ENCODE measurements around the gene RFFL.

Gene RFFL

DNA sequence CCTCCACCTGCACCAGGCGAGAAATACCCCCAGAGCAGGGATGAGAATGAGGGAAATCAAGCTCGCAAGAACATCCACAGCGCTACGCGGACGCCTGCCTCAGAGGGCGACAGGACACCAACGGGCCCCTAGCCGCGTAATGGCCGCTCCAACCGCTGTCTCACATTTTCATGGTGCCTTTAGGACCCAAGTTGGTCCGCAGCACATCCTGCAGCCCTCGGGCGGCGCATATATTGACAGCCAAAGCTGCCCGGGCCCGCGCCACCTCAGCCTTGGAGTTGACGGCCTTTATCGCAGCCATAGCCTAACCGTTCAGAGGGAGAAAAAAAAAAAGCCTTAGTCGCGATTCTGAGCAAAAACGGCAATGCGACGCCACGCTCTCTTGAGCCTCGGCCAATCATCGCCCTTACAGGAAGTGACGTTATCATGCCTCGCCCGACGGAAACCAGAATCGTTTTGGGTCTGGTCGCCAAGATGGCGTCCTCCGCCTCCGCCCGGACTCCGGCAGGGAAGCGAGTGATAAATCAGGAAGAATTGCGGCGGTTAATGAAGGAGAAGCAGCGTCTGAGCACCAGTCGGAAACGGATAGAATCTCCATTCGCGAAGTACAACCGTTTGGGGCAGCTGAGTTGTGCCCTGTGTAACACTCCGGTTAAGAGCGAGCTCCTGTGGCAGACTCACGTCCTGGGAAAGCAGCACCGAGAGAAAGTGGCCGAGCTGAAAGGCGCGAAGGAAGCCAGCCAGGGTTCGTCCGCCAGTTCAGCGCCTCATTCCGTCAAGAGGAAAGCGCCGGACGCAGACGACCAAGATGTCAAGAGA, 102.2 kb downstream of the RFFL start, which contains the start of the genes CCT6B and ZNF830:
Gene CCT6B (minus strand): TSS at position 368 of the 819 bp plus-strand sequence. CDS start 67 bp downstream, at position 301.
Gene ZNF830 (plus strand): TSS at position 448 of the 819 bp plus-strand sequence. CDS start 27 bp downstream, at position 475.
- peak; percentile 94 for DNase-seq

DNA sequence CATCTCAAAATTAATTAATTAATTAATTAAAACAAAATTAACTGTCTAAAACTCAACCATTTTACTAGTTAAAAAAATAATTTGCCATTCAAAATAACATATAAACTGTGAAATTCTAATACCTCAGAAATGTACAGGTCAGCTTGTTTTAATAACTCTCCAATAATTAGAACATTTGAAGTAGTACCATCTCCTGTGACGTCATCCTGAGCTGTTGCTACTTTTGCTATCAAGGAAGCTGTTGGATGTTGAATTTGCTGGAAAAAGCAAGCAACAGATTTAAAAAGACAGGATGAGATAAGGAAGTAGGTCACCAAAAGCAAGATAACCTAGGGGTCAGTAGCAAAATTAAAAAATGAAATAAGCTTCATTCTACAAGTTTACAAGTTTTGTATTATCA, 105.1 kb downstream of the RFFL start:
- DNase-seq, result no peak
